Muscle of leg (tissue), 16 donors: Measurements from ENCODE around the gene DEFB118. TPM values are rescaled to one million over a fixed set of nuclear protein-coding genes. Genes with fewer than 3 reads are reported as not detected.
"Not testable (repeated sequence)": the region's sequence is repeated elsewhere in the genome, so short reads cannot be mapped to it uniquely, and the experiment has no call there.

Source experiments
- DNase-seq: peaks from one replicate; pipeline ENCODE4 v3.0.0; 2013
- H3K27ac ChIP-seq: one replicate; pipeline ENCODE4 v1.5.1; 2013; ENCODE audit warnings: mild to moderate bottlenecking, low read length, control low read depth
- H3K27me3 ChIP-seq: one replicate; pipeline ENCODE4 v1.6.1; 2013; ENCODE audit warnings: low read length; ENCODE audit not compliant: control insufficient read depth, insufficient read depth
- H3K36me3 ChIP-seq: one replicate; pipeline ENCODE4 v1.6.1; 2013; ENCODE audit warnings: low read length; ENCODE audit not compliant: control insufficient read depth, insufficient read depth
- H3K4me1 ChIP-seq: one replicate; pipeline ENCODE4 v1.6.1; 2013; ENCODE audit warnings: low read length; ENCODE audit not compliant: control insufficient read depth, insufficient read depth
- H3K4me3 ChIP-seq: one replicate; pipeline ENCODE4 v1.5.1; 2013; ENCODE audit warnings: low read length, control low read depth
- H3K9me3 ChIP-seq: replicated peaks from 2 replicates; pipeline ENCODE4 v1.6.1; 2013; ENCODE audit warnings: low read depth, low read length; ENCODE audit not compliant: control insufficient read depth
- WGBS: methylation state at CpG from one replicate; pipeline ENCODE4 v1.1.5; 2013; ENCODE audit warnings: missing lambda C conversion rate; ENCODE audit not compliant: insufficient coverage; 5-methylcytosine and 5-hydroxymethylcytosine counted together
- long read RNA-seq, 11 donors: transcript quantifications; one replicate each; lab custom pipeline, GENCODE V29; 2026
- polyA plus RNA-seq, 8 donors: library from polyadenylated mRNA; unstranded; fragments of 120-200 nt; gene quantifications; one replicate each; pipeline versions ENCODE4 v1.2.1 to v1.2.3, GENCODE V29; 2013; ENCODE audit warnings: inconsistent platforms in 1 of 8, low replicate concordance in 1 of 8; ENCODE audit not compliant: insufficient read length in 8 of 8, insufficient read depth in 1 of 8
- total RNA-seq: library from RNA; stranded (reverse); fragments of 120-200 nt; gene quantifications from one replicate; pipeline ENCODE4 v1.2.4, GENCODE V29; 2013

DEFB118 gene, protein sequence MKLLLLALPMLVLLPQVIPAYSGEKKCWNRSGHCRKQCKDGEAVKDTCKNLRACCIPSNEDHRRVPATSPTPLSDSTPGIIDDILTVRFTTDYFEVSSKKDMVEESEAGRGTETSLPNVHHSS
- total RNA-seq (not detected), polyA plus RNA-seq (not detected)
- long read RNA-seq, donor 1 = 0 reads
- long read RNA-seq, donor 2 = 0 reads
- long read RNA-seq, donor 3 = 0 reads
- long read RNA-seq, donor 4 = 0 reads
- long read RNA-seq, donor 5 = 0 reads
- long read RNA-seq, donor 6 = 0 reads
- long read RNA-seq, donor 7 = 0 reads
- long read RNA-seq, donor 8 = 0 reads
- long read RNA-seq, donor 9 = 0 reads
- long read RNA-seq, donor 10 = 0 reads
- long read RNA-seq, donor 11 = 0 reads

GRCh38 chr20:31368301-31368700, at the start of gene DEFB118:
TSS of gene DEFB118 (plus strand) at chr20:31368601. CDS start at chr20:31368651, 50 bp downstream.
- no peak for DNase-seq
- no peaks in the 10 kb centered on the region for H3K4me1 ChIP-seq
- no peak within 1 kb of the TSS for H3K27ac ChIP-seq
- H3K9me3 ChIP-seq = peaks cover 15% of the 10 kb centered on the region
- H3K36me3 ChIP-seq = no peaks in the 10 kb centered on the region
- no peak within 1 kb of the TSS for H3K4me3 ChIP-seq
- 50% methylated on average over 1 of the region's 2 CpGs for WGBS
- no peaks in the 10 kb centered on the region for H3K27me3 ChIP-seq

- 39% methylated on average over 3 of the region's 3 CpGs for WGBS
- no peak for DNase-seq
- H3K36me3 ChIP-seq = no peaks in the 10 kb centered on the region
- H3K9me3 ChIP-seq = peaks cover 21% of the 10 kb centered on the region
- H3K4me1 ChIP-seq = no peaks in the 10 kb centered on the region
- no peak overlapping the region for H3K27ac ChIP-seq
- no peak overlapping the region for H3K4me3 ChIP-seq
- H3K27me3 ChIP-seq = no peaks in the 10 kb centered on the region
Observed at GRCh38 chr20:31322504-31322903, 45.9 kb upstream of the DEFB118 start.

DNA sequence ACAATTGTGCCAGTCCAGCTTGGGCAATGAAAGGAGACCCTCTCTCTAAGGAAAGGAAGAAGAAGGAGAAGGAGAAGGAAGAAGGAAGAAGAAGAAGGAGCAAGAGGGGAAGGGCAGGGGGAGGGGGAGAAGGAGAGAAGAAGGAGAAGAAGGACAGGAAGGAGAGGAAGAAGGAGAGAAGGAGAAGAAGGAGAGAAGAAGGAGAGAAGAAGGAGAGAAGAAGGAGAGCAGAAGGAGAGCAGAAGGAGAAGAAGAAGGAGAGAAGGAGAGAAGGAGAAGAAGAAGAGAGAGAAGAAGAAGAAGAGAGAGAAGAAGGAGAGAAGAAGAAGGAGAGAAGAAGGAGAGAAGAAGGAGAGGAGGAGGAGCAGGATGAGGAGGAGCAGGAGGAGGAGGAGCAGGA, 37.5 kb upstream of the DEFB118 start:
- H3K4me3 ChIP-seq = no peak overlapping the region
- peaks cover 16% of the 10 kb centered on the region for H3K9me3 ChIP-seq
- no peak for DNase-seq
- no peak overlapping the region for H3K27ac ChIP-seq
- no peaks in the 10 kb centered on the region for H3K4me1 ChIP-seq
- H3K27me3 ChIP-seq = no peaks in the 10 kb centered on the region
- H3K36me3 ChIP-seq = no peaks in the 10 kb centered on the region

DNA sequence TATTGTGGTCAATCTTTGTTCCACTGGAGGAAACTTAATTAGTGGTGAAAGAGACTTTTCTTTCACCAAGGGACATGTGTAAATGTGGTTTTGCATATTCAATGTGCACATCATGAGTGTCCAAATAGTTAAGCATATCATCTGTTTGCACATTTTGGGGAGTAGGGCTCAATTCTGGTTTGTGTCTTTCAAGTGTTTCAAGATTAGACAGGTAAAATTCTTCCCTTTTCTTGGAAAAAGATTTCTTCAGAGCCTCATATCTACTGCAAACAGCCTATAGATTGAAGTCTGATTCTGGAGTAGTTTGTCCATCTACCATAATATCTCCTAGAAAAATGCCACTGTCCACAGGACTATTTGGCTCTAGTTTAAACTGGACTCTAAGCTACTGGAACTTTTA, 26.9 kb upstream of the DEFB118 start:
- no peaks in the 10 kb centered on the region for H3K4me1 ChIP-seq
- no peaks in the 10 kb centered on the region for H3K27me3 ChIP-seq
- peaks cover 5% of the 10 kb centered on the region for H3K9me3 ChIP-seq
- no peak overlapping the region for H3K4me3 ChIP-seq
- no peak for DNase-seq
- no peaks in the 10 kb centered on the region for H3K36me3 ChIP-seq
- H3K27ac ChIP-seq = no peak overlapping the region

DNA sequence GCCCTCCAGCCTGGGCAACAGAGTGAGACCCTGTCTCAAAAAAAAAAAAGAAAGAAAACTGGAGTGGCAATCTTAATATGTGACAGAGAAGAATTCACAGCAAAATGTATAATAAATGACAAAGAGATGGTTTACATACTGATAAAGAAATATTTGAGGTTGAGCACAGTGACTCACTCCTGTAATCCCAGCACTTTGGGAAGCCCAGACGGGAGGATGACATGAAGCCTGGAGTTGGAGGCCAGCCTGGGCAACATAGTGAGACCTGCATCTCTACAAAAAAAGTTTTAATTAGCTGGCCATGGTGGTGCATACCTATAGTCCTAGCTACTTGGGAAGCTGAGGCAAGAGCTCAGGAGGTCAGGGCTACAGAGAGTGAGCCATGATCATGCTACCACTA, 12.4 kb upstream of the DEFB118 start:
- Histone ChIP-seq H3K27ac (no peak overlapping the region), H3K27me3 (no peaks in the 10 kb centered on the region), H3K4me1 (no peaks in the 10 kb centered on the region), H3K36me3 (no peaks in the 10 kb centered on the region), H3K9me3 (peaks cover 14% of the 10 kb centered on the region), H3K4me3 (no peak overlapping the region)
- no CpG with 5 or more reads among the region's 1 CpG for WGBS
- no peak for DNase-seq

DNA sequence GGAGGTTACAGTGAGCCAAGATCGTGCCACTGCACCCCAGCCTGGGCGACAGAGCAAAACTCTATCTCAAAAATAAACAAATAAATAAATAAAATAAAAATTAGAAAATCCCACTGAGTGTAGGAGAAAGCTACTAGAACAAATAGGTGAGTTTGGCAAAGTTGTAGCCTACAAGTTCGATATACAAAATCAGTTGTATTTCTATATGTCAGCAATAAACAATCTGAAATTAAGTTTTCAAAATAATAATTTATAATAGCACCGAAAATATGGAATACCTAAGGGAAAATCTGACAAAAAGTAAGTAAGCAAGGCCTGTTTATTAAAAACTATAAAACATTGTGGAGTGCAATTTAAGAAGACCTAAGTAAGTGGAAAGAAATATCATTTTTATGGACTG, 5.1 kb upstream of the DEFB118 start:
- Histone ChIP-seq H3K36me3 (no peaks in the 10 kb centered on the region), H3K27ac (no peak overlapping the region), H3K27me3 (no peaks in the 10 kb centered on the region), H3K4me1 (no peaks in the 10 kb centered on the region), H3K9me3 (peaks cover 7% of the 10 kb centered on the region), H3K4me3 (no peak overlapping the region)
- DNase-seq = no peak
- no CpG with 5 or more reads among the region's 4 CpGs for WGBS

- peaks cover 11% of the 10 kb centered on the region for H3K9me3 ChIP-seq
- not testable (repeated sequence) for H3K27ac ChIP-seq, DNase-seq, H3K27me3 ChIP-seq, H3K4me3 ChIP-seq, H3K4me1 ChIP-seq, H3K36me3 ChIP-seq
- WGBS = 77% methylated on average over 3 of the region's 5 CpGs
Observed at GRCh38 chr20:31364272-31364671, 4.1 kb upstream of the DEFB118 start.

DNA sequence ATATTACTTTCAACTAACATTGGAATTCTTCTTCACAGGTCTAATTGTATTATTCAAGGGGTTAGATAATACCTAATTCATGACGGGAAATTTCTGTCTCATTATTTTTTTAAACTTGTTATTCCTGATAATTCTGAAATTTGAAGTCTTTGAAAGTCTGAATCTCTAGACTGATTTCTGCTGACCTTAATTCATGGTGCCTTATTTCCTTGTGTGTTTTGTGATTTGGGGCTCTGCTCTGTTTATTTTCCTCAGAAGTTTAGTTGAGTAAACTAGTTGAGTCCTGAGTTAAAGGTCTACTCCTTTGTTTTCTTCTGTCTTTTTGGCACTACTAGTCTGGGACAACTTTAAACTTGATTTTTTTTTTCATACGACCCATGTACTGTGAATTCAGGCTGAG, 5.9 kb downstream of the DEFB118 start:
- DNase-seq = no peak
- WGBS = no CpG with 5 or more reads among the region's 2 CpGs
- no peaks in the 10 kb centered on the region for H3K27me3 ChIP-seq
- no peak overlapping the region for H3K4me3 ChIP-seq
- H3K27ac ChIP-seq = no peak overlapping the region
- H3K36me3 ChIP-seq = no peaks in the 10 kb centered on the region
- no peaks in the 10 kb centered on the region for H3K4me1 ChIP-seq
- peaks cover 24% of the 10 kb centered on the region for H3K9me3 ChIP-seq

GRCh38 chr20:31390490-31390889, 22.1 kb downstream of the DEFB118 start, which contains the start of gene DEFB119:
TSS of gene DEFB119 (minus strand) at chr20:31390590. CDS start at chr20:31390483, 107 bp downstream.
- Histone ChIP-seq H3K4me1 (no peaks in the 10 kb centered on the region), H3K27me3 (no peaks in the 10 kb centered on the region), H3K9me3 (peaks cover 36% of the 10 kb centered on the region), H3K27ac (no peak within 1 kb of the TSS), H3K4me3 (no peak within 1 kb of the TSS), H3K36me3 (no peaks in the 10 kb centered on the region)
- WGBS = 64% methylated on average over 1 of the region's 1 CpG
- DNase-seq = no peak

- H3K4me3 ChIP-seq = no peak overlapping the region
- H3K36me3 ChIP-seq = no peaks in the 10 kb centered on the region
- peaks cover 29% of the 10 kb centered on the region for H3K9me3 ChIP-seq
- DNase-seq = no peak
- no peaks in the 10 kb centered on the region for H3K4me1 ChIP-seq
- WGBS = 83% methylated on average over 1 of the region's 2 CpGs
- H3K27ac ChIP-seq = no peak overlapping the region
- H3K27me3 ChIP-seq = no peaks in the 10 kb centered on the region
Observed at GRCh38 chr20:31392836-31393235, 24.4 kb downstream of the DEFB118 start.

DNA sequence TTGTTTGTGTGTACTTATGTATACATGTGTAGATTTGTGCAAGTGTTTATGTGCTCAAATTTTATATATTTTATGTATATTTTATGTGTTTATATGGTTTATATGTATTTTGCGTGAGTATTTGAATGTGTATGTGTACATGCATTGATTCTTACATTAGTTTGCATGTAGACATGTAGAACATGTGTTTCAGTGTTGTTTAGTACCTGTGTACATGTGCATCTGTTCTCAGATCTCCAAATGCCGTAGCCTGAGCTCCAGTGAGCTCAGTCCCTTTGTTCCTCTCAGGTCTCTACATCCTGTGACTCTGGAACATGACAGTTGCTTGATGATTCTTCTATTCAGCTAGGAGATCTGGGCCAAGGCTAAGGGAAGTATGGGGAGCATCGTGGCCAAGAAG, 26.5 kb downstream of the DEFB118 start:
- 28% methylated on average over 2 of the region's 3 CpGs for WGBS
- H3K9me3 ChIP-seq = peaks cover 20% of the 10 kb centered on the region
- no peak overlapping the region for H3K4me3 ChIP-seq
- no peaks in the 10 kb centered on the region for H3K4me1 ChIP-seq
- H3K27ac ChIP-seq = no peak overlapping the region
- no peaks in the 10 kb centered on the region for H3K36me3 ChIP-seq
- H3K27me3 ChIP-seq = no peaks in the 10 kb centered on the region
- DNase-seq = no peak
